Glomerular visceral epithelial cell (primary cell): ENCODE measurements around the gene CHI3L2.

Experiments
- DNase-seq: peaks from one replicate; pipeline ENCODE4 v3.0.0-alpha.2; 2016; ENCODE audit errors: extremely low spot score

Gene CHI3L2

GRCh38 chr1:111253876-111254275, 26.4 kb downstream of the CHI3L2 start:
- DNase-seq: no peak

- no peak for DNase-seq
Measured at GRCh38 chr1:111256988-111257658, 29.6 kb downstream of the CHI3L2 start.

DNA sequence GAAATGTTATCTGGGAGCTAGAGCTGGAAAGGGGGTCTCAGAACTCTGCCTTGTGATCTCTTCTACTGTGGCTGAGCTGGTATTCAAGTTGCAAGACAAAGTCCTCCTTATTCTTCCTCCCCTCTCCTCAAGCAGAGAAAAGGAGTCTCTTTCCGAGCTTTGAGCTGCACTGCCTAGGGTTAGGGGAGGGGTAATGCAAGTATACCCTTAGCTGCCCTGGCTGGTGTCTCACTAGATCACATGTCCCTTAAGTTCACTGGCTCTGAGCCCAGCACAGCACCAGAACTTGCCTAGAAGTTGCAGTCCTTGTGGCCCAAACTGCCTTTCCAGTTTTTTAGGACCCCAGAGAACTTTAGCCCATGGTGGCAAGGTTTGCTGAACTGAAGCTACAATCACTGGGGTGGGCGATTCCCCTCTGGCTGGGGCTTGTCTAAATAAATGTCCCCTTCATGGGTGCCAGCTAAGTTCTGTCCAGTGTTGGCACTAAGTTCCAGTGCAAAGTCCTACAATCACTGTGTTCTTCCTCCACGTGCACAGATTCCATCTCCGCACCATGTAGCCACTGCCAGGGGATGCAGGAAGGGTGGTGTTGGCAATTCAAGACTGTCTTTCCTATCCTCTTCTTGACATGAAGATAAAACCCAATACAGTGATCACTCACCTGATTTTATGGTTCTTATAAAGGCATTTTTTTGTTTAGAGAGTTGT, 40.4 kb downstream of the CHI3L2 start:
- no peak for DNase-seq

DNA sequence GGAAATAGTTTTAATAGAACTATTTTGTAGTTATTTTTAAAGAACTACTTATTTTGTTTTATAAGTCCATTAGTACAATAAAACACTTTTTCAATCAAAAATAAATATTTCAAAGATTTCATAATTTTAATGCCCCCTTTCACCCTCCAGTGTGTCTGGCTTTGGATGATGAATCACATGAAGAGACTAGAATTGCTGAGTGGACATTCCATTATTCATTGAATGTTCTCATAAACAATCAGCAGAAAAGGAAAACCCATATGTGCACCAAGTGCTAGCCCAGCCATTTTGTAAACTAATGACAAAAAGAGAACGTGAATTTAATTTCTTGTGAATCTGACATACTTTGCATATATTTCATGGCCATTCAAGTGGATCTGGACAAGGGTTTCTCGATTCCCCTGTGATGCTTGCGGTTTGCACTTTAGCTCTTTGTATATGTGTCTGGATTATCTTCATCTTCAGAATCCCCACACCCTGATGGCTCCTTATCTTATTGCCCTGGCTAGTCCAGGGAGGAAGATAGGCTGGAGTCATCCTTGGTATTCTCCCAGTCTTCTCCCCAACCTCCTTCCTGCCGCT, 42.4 kb downstream of the CHI3L2 start:
- DNase-seq: no peak

DNA sequence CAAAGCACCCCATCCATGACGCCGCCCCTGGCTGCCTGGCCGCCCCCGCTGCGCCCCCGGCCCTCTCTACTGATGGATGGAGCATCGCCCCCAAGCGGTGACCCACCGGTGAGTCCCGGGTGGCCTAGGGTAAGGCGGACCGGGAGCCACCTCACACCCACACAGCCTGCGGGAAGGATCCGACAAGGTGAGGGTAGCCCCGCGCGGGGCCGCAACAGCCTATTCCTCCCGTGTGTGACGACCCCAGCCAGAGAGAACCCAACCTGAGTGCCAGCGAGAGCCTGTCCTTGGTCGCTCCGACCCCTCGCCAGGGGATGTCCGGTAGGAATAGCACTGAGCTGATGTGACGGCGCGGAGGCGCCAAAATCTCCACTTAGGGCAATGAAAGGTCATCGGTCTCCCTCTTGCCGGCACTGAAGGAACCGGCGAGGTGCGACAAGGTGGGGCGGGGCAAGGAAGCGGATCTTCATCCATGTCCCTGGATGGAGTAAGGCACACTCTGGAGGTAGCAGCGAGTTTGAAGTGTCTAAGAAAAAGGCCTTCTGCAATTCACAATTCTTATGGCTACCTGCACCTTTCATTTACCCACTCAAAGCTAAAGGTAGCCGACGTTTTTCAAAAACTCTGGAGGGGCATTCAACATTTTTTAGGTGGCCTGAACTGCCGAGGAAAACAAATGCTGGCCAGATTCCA, 43.4 kb downstream of the CHI3L2 start:
- no peak for DNase-seq

GRCh38 chr1:111271464-111271801, 43.9 kb downstream of the CHI3L2 start:
- no peak for DNase-seq

- no peak for DNase-seq
Measured at GRCh38 chr1:111272081-111272480, 44.6 kb downstream of the CHI3L2 start.

DNA sequence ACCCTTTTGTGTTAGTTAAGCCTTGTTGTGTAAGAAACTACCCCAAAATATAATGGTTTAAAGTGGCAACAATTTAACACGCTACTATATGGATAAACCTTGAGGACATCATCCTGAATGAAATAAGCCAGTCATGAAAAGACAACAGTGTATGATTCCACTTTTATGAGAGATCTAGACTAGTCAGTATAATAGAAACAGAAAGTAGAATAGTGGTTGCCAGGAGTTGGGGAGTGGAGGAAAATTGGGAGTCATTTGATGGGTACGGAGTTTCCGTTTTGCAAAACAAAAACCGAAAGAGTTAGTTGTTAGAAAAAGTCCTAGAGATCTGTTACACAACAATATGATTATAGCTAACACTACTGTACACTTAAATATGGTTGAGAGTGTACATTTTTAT, 47.1 kb downstream of the CHI3L2 start:
- DNase-seq: no peak

- DNase-seq: peak; percentile 50
Measured at GRCh38 chr1:111275079-111275478, 47.6 kb downstream of the CHI3L2 start.

DNA sequence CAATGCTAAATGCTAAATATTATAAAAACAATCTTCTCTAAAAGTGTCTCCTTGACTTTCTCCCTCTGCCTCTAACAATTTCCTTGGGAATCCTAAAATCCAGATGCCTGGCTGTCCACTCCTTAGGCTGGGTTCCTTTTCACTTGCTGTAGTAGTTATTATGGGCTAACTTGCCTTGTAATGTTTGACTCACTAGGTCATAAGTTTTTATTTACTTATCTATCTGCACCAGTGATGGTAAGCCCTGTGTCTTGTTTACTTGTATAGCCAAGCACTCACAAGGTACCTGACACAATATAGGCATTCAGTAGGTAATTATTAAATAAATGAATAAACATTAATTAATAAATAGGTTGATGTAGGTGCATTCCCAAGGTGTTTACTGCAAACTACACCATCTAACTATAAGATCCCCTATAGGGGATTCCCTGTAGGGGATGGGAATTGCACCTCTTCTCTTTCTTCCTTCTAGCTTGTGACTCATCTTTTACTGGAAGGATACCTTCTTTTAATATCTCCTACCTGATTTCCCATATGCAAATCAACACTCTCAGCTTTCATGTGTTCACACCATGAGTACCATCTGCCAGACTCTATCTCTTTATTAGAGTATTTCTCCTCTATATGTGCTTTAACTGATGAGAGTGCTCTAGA, 48.4 kb downstream of the CHI3L2 start:
- no peak for DNase-seq

GRCh38 chr1:111279144-111279543, 51.6 kb downstream of the CHI3L2 start:
- no peak for DNase-seq

DNA sequence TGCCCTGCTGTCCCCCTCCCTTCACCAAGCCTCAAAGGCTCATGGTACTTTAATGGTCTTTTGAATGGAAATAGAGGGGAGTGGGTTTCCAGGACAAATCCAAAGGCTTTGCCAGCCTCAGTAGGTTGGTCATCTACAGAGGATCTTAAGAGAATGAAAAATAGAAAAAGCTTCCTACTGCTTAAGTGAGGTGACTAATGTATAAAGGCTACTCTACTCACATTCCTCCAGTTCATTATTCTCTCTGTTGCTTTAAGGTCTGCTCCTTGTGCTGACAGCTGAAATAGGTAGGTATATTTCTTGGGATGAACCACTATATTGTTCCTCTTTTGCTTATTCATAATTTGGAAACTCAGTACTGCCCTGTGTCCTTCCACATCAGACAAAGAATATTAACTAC, 52.8 kb downstream of the CHI3L2 start:
- DNase-seq: no peak

DNA sequence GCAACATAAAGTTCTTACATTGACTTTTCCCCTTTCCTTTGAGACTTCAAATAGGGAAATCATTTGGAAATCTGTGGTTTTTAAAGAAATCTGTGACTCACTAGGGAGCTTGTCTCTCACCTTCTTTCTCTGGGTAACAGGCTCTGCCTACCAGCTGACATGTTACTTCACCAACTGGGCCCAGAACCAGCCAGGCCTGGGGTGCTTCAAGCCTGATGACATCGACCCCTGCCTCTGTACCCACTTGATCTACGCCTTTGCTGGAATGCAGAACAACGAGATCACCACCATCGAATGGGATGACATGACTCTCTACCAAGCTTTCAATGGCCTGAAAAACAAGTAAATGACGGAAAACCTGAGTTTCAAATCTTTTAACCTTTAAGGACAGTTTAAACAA, 53.9 kb downstream of the CHI3L2 start:
- no peak for DNase-seq

DNA sequence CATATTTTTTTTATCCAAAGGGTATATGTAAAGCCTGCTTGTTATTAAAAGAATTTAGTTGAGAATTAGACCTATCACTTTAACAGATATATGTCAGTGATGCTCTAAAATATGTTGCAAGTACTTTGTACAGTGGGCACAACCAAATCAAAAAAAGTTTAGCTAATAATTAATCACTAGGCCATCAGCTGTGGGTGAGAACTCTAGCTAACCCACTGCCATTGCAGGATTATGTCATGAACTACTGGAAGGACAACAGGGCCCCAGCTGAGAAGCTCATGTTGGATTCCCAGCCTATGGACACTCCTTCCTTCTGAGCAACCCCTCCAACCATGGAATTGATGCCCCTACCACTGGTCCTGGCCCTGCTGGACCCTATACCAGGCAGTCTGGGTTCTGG, 56.3 kb downstream of the CHI3L2 start:
- DNase-seq: no peak

DNA sequence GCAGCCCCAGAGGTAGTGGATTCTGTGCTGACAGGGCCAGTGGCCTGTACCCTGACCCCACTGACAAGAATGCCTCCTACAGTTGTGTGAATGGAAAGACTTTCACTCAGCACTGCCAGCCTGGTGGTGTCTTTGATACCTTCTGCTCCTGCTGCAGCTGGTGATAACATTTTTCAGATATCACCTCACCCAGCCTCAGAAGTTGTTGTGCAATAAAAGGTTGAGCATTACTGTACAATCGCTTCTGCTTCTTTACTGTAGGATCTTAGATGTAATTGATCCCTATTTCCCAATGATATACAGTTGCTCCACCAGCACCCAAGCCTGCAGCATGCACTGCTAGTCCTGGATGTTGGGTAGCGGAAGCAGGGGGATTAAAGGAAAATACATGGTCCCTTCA, 58.4 kb downstream of the CHI3L2 start:
- DNase-seq: no peak

DNA sequence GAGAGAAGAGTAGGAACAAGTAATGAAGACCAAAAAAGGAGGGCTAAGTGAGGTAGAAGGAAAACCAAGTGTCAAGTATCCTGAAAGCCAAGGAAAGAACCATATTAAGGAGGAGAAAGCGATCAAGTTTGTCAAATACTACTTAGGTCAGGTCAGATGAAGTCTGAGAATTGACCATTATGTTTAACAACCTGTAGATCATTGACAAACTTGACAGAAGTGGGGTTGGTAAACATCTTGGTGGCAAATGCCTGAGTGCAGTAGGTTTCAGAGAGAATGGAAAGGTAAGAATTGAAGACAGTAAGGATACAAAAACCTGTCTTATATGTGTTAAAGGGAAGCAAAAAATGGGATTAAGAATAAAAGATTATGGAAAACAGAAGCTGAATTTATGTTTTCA, 59.4 kb downstream of the CHI3L2 start:
- DNase-seq: no peak

DNA sequence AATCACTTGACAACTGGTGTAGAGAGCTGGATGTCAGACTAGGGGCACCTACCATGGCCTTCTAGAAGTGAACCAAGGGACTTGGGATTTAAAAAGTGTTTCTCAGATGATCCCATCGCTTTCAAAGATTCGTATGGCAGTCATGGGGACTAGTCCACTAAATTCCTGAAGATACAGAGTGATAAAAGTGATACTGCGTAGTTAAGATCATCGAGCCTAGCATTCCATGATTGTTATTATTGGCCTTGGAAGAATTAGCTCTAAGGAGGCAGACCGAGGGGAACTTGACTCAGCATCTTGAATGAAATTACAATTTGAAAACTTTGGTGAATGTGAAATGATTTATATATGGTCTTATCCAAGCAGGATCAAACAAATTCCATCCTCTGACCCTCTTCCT, 61.9 kb downstream of the CHI3L2 start:
- DNase-seq: no peak

DNA sequence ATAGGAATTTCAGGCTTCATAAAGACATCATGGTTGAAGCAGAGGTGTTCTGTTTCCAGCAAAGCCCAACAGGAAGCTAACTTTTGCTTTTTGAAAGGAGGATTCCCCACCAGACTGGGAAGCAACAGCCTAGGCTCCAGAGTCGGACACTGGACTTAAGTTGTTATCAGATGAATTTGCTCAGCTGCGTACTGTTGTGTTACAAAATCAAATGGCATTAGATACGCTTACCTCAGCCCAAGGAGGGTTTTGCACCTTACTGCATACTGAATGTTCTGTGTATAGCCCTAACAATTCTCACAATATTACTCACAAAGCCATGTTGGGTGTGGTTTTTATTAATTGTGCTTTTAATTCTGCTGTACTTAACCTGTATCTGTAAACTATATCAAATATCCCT, 62.6 kb downstream of the CHI3L2 start:
- DNase-seq: no peak

DNA sequence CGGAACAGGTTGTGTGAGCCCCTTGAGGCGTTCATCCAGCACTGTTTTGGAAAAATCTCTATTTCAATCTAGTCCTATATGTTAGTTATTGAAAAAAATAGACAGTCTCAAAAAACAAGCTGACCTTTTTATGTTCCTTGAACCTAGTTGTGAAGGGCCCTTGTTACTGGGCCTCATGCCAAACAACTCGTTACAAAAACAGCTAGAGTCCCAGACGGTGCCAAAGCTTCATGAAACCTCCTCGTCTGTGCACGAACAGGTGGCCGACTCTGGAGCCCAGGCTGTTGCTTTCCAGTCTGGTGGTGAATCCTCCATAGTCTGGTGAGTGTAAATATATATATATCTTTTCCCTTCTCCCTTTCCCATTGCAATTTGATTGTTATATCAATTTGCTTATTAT, 63.1 kb downstream of the CHI3L2 start, which contains the start of gene CHIA:
TSS of gene CHIA (plus strand) at position 222 of the 400 bp plus-strand sequence. CDS start 19,617 bp downstream, outside the sequence.
- peak; percentile 24 for DNase-seq
